HepG2 (cell line): ENCODE results near the gene APEX1. TPM values are rescaled to one million over a fixed set of nuclear protein-coding genes. Genes with fewer than 3 reads are reported as not detected.
A peak's percentile ranks its signal among the peaks of the same experiment; 100 is the strongest.

Source experiments
- GFI1 ChIP-seq: sonication (generic); formaldehyde crosslinking; IDR thresholded peaks from 2 replicates; pipeline ENCODE4 v1.5.0; 2020; ENCODE audit warnings: missing genetic modification reagents, mild to moderate bottlenecking, borderline replicate concordance
- MYPOP ChIP-seq: sonication (generic); formaldehyde crosslinking; IDR thresholded peaks from 2 replicates; pipeline ENCODE4 v1.8.1; 2023; ENCODE audit warnings: mild to moderate bottlenecking, moderate library complexity, missing genetic modification reagents
- MZF1 ChIP-seq: sonication (generic); formaldehyde crosslinking; IDR thresholded peaks from 2 replicates; pipeline ENCODE4 v1.8.1; 2023; ENCODE audit warnings: mild to moderate bottlenecking, missing genetic modification reagents, borderline replicate concordance
- RORA ChIP-seq: sonication (generic); formaldehyde crosslinking; IDR thresholded peaks from 2 replicates; pipeline ENCODE4 v1.5.0; 2020; ENCODE audit warnings: mild to moderate bottlenecking, missing genetic modification reagents, moderate library complexity
- SMAD9 ChIP-seq: sonication (generic); formaldehyde crosslinking; IDR thresholded peaks from 2 replicates; pipeline ENCODE4 v1.5.1; 2020; ENCODE audit warnings: mild to moderate bottlenecking, missing genetic modification reagents
- THAP8 ChIP-seq: sonication (generic); formaldehyde crosslinking; IDR thresholded peaks from 2 replicates; pipeline ENCODE4 v1.5.1; 2020; ENCODE audit warnings: missing genetic modification reagents, mild to moderate bottlenecking, borderline replicate concordance
- TRIM24 ChIP-seq: sonication (generic); formaldehyde crosslinking; IDR thresholded peaks from 2 replicates; pipeline ENCODE4 v1.8.0; 2022; ENCODE audit warnings: mild to moderate bottlenecking, missing genetic modification reagents
- TSC22D2 ChIP-seq: sonication (generic); formaldehyde crosslinking; IDR thresholded peaks from 2 replicates; pipeline ENCODE4 v1.5.1; 2020; ENCODE audit warnings: missing genetic modification reagents, mild to moderate bottlenecking, borderline replicate concordance
- YEATS2 ChIP-seq: sonication (generic); formaldehyde crosslinking; IDR thresholded peaks from 2 replicates; pipeline ENCODE4 v1.4.0; 2020; ENCODE audit warnings: missing genetic modification reagents, borderline replicate concordance
- ZC3H13 ChIP-seq: sonication (generic); formaldehyde crosslinking; IDR thresholded peaks from 2 replicates; pipeline ENCODE4 v1.8.1; 2023; ENCODE audit warnings: mild to moderate bottlenecking, missing genetic modification reagents, moderate library complexity
- ZFP91 ChIP-seq: sonication (generic); formaldehyde crosslinking; IDR thresholded peaks from 2 replicates; pipeline ENCODE4 v1.9.0; 2022; ENCODE audit warnings: missing genetic modification reagents, mild to moderate bottlenecking, borderline replicate concordance
- ZNF598 ChIP-seq: sonication (generic); formaldehyde crosslinking; IDR thresholded peaks from 2 replicates; pipeline ENCODE4 v1.5.1; 2020; ENCODE audit warnings: mild to moderate bottlenecking, missing genetic modification reagents, borderline replicate concordance
- ZSCAN31 ChIP-seq: sonication (generic); formaldehyde crosslinking; IDR thresholded peaks from 2 replicates; pipeline ENCODE4 v1.5.0; 2020; ENCODE audit warnings: low read depth, mild to moderate bottlenecking, missing genetic modification reagents
- polyA plus RNA-seq, 8 experiments: library from polyadenylated mRNA; depleted of rRNA in 3 of 8; stranded (reverse) in 7 of 8; unstranded in 1 of 8; fragments of >200 nt; fragmentation: Illumina TruSeq in 4 of 8; extraction: Trizol in 4 of 8; gene quantifications; 2 replicates each; pipeline versions ENCODE4 v1.2.1 to v1.2.3, GENCODE V29; 2011 to 2016; ENCODE audit warnings: low read depth in 4 of 8, missing spikeins in 1 of 8, mixed read lengths in 1 of 8; ENCODE audit not compliant: insufficient read depth in 1 of 8
- total RNA-seq, 5 experiments: library from RNA; depleted of rRNA; stranded (reverse); fragments of >200 nt; fragmentation: Illumina TruSeq; extraction: Trizol; gene quantifications; 2 replicates each; pipeline ENCODE4 v1.2.3, GENCODE V29; 2016; ENCODE audit warnings: low read depth in 1 of 5
- TF ChIP-seq, protein P1 (sequence below): IDR thresholded peaks from 2 replicates; pipeline ENCODE4 v1.6.1; 2016; ENCODE audit warnings: low read depth, missing genetic modification reagents, missing compliant biosample characterization

Gene APEX1
- total and polyA plus RNA-seq, 2 of the 13 experiments (the other 11 are each of a cell fraction or from before 2014, with no cell fraction given), result 171 to 405 TPM

DNA sequence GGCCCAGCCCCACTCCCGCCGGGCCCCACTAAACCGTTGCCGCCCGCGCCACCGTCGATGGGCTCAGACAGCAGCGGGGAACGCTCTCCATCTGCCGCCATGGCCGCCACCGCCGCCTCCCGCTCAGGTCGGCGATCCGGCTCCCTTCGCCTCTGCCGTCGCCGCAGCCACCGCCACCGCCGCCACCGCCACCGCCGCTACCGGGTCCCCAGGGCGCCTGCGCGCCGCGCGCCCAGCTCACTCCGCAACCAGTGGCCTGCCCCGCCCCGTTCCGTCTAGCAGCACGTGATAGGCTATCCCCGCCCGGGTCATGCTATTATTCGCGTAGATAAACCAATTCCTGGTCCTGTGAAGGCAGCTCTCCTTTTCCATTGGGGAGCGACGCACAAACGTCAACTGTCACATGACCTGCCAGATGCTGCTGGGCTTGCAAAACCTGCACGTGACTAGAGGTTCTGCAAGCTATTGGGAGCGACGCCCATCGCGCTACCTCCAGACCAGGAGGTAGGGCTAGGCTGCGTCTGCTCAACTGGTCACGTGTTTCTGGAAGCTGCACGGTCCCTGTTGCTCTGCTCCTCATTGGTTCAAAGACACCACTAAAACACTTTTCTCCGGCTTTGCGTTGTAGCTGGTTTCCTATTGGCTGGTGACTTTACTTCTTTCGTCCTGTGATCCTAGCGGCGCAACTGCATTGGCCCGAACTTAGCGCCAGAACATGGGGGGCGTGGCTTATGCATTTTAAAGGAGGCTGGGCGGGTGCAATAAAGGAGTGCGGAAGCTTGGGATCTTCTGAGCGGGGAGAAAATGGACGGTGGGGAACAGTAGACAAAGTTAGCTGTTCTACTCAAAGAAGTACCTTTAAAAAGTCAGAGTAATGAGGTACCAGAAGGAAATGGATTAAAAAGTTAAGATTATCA, 6.5 kb downstream of the APEX1 start, which contains the start of gene PIP4P1 (continued):
- TF ChIP-seq, protein P1, sequence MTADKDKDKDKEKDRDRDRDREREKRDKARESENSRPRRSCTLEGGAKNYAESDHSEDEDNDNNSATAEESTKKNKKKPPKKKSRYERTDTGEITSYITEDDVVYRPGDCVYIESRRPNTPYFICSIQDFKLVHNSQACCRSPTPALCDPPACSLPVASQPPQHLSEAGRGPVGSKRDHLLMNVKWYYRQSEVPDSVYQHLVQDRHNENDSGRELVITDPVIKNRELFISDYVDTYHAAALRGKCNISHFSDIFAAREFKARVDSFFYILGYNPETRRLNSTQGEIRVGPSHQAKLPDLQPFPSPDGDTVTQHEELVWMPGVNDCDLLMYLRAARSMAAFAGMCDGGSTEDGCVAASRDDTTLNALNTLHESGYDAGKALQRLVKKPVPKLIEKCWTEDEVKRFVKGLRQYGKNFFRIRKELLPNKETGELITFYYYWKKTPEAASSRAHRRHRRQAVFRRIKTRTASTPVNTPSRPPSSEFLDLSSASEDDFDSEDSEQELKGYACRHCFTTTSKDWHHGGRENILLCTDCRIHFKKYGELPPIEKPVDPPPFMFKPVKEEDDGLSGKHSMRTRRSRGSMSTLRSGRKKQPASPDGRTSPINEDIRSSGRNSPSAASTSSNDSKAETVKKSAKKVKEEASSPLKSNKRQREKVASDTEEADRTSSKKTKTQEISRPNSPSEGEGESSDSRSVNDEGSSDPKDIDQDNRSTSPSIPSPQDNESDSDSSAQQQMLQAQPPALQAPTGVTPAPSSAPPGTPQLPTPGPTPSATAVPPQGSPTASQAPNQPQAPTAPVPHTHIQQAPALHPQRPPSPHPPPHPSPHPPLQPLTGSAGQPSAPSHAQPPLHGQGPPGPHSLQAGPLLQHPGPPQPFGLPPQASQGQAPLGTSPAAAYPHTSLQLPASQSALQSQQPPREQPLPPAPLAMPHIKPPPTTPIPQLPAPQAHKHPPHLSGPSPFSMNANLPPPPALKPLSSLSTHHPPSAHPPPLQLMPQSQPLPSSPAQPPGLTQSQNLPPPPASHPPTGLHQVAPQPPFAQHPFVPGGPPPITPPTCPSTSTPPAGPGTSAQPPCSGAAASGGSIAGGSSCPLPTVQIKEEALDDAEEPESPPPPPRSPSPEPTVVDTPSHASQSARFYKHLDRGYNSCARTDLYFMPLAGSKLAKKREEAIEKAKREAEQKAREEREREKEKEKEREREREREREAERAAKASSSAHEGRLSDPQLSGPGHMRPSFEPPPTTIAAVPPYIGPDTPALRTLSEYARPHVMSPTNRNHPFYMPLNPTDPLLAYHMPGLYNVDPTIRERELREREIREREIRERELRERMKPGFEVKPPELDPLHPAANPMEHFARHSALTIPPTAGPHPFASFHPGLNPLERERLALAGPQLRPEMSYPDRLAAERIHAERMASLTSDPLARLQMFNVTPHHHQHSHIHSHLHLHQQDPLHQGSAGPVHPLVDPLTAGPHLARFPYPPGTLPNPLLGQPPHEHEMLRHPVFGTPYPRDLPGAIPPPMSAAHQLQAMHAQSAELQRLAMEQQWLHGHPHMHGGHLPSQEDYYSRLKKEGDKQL (CRISPR knock-in tag), result no peak
- TF ChIP-seq THAP8 (no peak; the same call in none of the 2 replicates), RORA (no peak), ZFP91 (peak; percentile 78), ZSCAN31 (CRISPR knock-in tag) (peak; percentile 85; the same call in 1 of the 2 replicates), GFI1 (CRISPR knock-in tag) (0 out of 2 replicates have a peak, but pooled peaks have one; percentile 59), ZNF598 (CRISPR knock-in tag) (peak; percentile 77), TRIM24 (CRISPR knock-in tag) (no peak), YEATS2 (CRISPR knock-in tag) (peak; percentile 98), ZC3H13 (CRISPR knock-in tag) (no peak; the same call in 1 of the 2 replicates), TSC22D2 (CRISPR knock-in tag) (0 out of 2 replicates have a peak, but pooled peaks have one; percentile 72), SMAD9 (CRISPR knock-in tag) (0 out of 2 replicates have a peak, but pooled peaks have one; percentile 61), MYPOP (CRISPR knock-in tag) (peak; percentile 99), MZF1 (CRISPR knock-in tag) (no peak)
